ENCODE results near the gene OR51L1.

OR51L1 gene

GRCh38 chr11:5036669-5037068, 42.0 kb downstream of the OR51L1 start:
- H3K4me2 ChIP-seq (ENCODE audit: low read length), result no peak overlapping the region

DNA sequence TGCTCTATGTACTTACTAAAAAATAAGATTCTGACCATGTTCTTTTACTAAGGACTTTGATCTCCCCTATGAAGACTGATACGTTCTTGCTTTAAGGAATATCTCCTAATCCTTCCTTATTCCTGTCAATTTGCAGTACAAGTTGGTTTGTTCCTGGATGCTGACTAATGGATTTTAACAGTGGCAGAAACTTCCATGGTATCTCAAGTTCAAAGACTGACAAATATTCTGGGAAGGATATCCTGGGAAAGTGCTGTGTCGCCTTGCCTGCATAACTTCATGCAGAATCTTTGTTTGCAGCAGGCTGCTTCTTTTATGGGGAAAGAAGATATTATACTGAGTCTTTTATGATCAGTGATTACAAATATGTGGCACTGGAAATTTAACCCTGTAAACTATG, 43.3 kb downstream of the OR51L1 start:
- no peaks in the 10 kb centered on the region for H3K36me3 ChIP-seq (replicated peaks; ENCODE audit: low read depth, low read length)
- H3K4me2 ChIP-seq (ENCODE audit: low read length), result no peak overlapping the region
- H4K20me1 ChIP-seq (ENCODE audit: insufficient read depth, low read length), result no peaks in the 10 kb centered on the region
- H3K9me3 ChIP-seq (ENCODE audit: insufficient read depth, low read length), result no peaks in the 10 kb centered on the region
- H3K79me2 ChIP-seq (ENCODE audit: low read length), result no peaks in the 10 kb centered on the region
- H3K4me3 ChIP-seq (ENCODE audit: low read length), result no peak overlapping the region
- no peaks in the 10 kb centered on the region for H3K27me3 ChIP-seq (ENCODE audit: low read depth, low read length)
- H2AFZ ChIP-seq (ENCODE audit: low read depth, low read length), result no peak overlapping the region
- no peaks in the 10 kb centered on the region for H3K4me1 ChIP-seq (ENCODE audit: low read length)
- H3K9ac ChIP-seq (ENCODE audit: low read length), result no peak overlapping the region
- H3K27ac ChIP-seq (ENCODE audit: low read length), result no peak overlapping the region
- no peak for TF ChIP-seq EZH2phosphoT487 (IDR thresholded peaks at IDR 0.05; ENCODE audit: low read depth)
- no peak for TF ChIP-seq CTCF (IDR thresholded peaks at IDR 0.05; ENCODE audit: low read depth, low read length)

More at GRCh38 chr11:5036669-5037068, 42.0 kb downstream of the OR51L1 start:
- H3K9ac ChIP-seq (ENCODE audit: low read length), result no peak overlapping the region
- no peaks in the 10 kb centered on the region for H3K4me1 ChIP-seq (ENCODE audit: low read length)
- H3K79me2 ChIP-seq (ENCODE audit: low read length), result no peaks in the 10 kb centered on the region
- H4K20me1 ChIP-seq (ENCODE audit: insufficient read depth, low read length), result no peaks in the 10 kb centered on the region
- H2AFZ ChIP-seq (ENCODE audit: low read depth, low read length), result no peak overlapping the region
- no peak for TF ChIP-seq CTCF (IDR thresholded peaks at IDR 0.05; ENCODE audit: low read depth, low read length)
- no peak for TF ChIP-seq EZH2phosphoT487 (IDR thresholded peaks at IDR 0.05; ENCODE audit: low read depth)
- H3K4me3 ChIP-seq (ENCODE audit: low read length), result no peak overlapping the region
- no peaks in the 10 kb centered on the region for H3K27me3 ChIP-seq (ENCODE audit: low read depth, low read length)
- H3K36me3 ChIP-seq (replicated peaks; ENCODE audit: low read depth, low read length), result no peaks in the 10 kb centered on the region
- no peaks in the 10 kb centered on the region for H3K9me3 ChIP-seq (ENCODE audit: insufficient read depth, low read length)
- no peak overlapping the region for H3K27ac ChIP-seq (ENCODE audit: low read length)

- H3K79me2 ChIP-seq (ENCODE audit: low read length), result no peaks in the 10 kb centered on the region
- H3K4me3 ChIP-seq (ENCODE audit: low read length), result no peak overlapping the region
- H2AFZ ChIP-seq (ENCODE audit: low read depth, low read length), result no peak overlapping the region
- no peaks in the 10 kb centered on the region for H3K36me3 ChIP-seq (replicated peaks; ENCODE audit: low read depth, low read length)
- H3K4me1 ChIP-seq (ENCODE audit: low read length), result no peaks in the 10 kb centered on the region
- no peaks in the 10 kb centered on the region for H3K9me3 ChIP-seq (ENCODE audit: insufficient read depth, low read length)
- H3K27ac ChIP-seq (ENCODE audit: low read length), result no peak overlapping the region
- TF ChIP-seq EZH2phosphoT487 (IDR thresholded peaks at IDR 0.05; ENCODE audit: low read depth) (no peak), CTCF (IDR thresholded peaks at IDR 0.05; ENCODE audit: low read depth, low read length) (no peak)
- no peaks in the 10 kb centered on the region for H4K20me1 ChIP-seq (ENCODE audit: insufficient read depth, low read length)
- H3K9ac ChIP-seq (ENCODE audit: low read length), result no peak overlapping the region
- H3K27me3 ChIP-seq (ENCODE audit: low read depth, low read length), result no peaks in the 10 kb centered on the region
- H3K4me2 ChIP-seq (ENCODE audit: low read length), result no peak overlapping the region
Observed at GRCh38 chr11:5038341-5038740, 43.7 kb downstream of the OR51L1 start.

- no peaks in the 10 kb centered on the region for H4K20me1 ChIP-seq (ENCODE audit: insufficient read depth, low read length)
- no peaks in the 10 kb centered on the region for H3K9me3 ChIP-seq (ENCODE audit: insufficient read depth, low read length)
- no peak for TF ChIP-seq CTCF (IDR thresholded peaks at IDR 0.05; ENCODE audit: low read depth, low read length)
- TF ChIP-seq EZH2phosphoT487 (IDR thresholded peaks at IDR 0.05; ENCODE audit: low read depth), result no peak
- no peaks in the 10 kb centered on the region for H3K27me3 ChIP-seq (ENCODE audit: low read depth, low read length)
- no peak overlapping the region for H2AFZ ChIP-seq (ENCODE audit: low read depth, low read length)
- H3K27ac ChIP-seq (ENCODE audit: low read length), result no peak overlapping the region
- H3K4me2 ChIP-seq (ENCODE audit: low read length), result no peak overlapping the region
- no peak overlapping the region for H3K9ac ChIP-seq (ENCODE audit: low read length)
- H3K4me3 ChIP-seq (ENCODE audit: low read length), result no peak overlapping the region
- H3K79me2 ChIP-seq (ENCODE audit: low read length), result no peaks in the 10 kb centered on the region
- H3K36me3 ChIP-seq (replicated peaks; ENCODE audit: low read depth, low read length), result no peaks in the 10 kb centered on the region
- H3K4me1 ChIP-seq (ENCODE audit: low read length), result no peaks in the 10 kb centered on the region
Observed at GRCh38 chr11:5040876-5041275, 46.2 kb downstream of the OR51L1 start.
